Heart right ventricle (tissue), 16 donors: ENCODE measurements around the gene MC5R. TPM values are rescaled to one million over a fixed set of nuclear protein-coding genes. Genes with fewer than 3 reads are reported as not detected.
A peak's percentile ranks its signal among the peaks of the same experiment; 100 is the strongest.

Experiments used
- ATAC-seq, 8 donors: fragments of 200-7000 bp; cut with Tn5 transposase; one replicate each; pipeline ENCODE4 v1.9.1; 2020; ENCODE audit warnings: mild to moderate bottlenecking in 8 of 8, moderate library complexity in 8 of 8, moderate number of reproducible peaks in 1 of 8
- DNase-seq, 2 donors: peaks; one replicate each; pipeline ENCODE4 v3.0.0-alpha.2; 2020
- H3K27ac ChIP-seq, 10 donors: fragments of 200-600 bp; sonication (generic) in 2 of 10; one replicate each; pipeline versions ENCODE4 v1.5.0 to v1.8.0; 2020 to 2022; ENCODE audit warnings: mild to moderate bottlenecking in 3 of 10
- H3K27me3 ChIP-seq, 7 donors: fragments of 200-600 bp; one replicate each; pipeline ENCODE4 v1.8.0; 2021 to 2022; ENCODE audit warnings: mild to moderate bottlenecking in 2 of 7
- H3K36me3 ChIP-seq, 9 donors: fragments of 200-600 bp; sonication (generic) in 1 of 9; one replicate each; pipeline versions ENCODE4 v1.5.0 to v1.8.0; 2020 to 2022; ENCODE audit warnings: mild to moderate bottlenecking in 2 of 9
- H3K4me1 ChIP-seq, 9 donors: fragments of 200-600 bp; sonication (generic) in 1 of 9; one replicate each; pipeline versions ENCODE4 v1.5.0 to v1.8.0; 2020 to 2022; ENCODE audit warnings: mild to moderate bottlenecking in 4 of 9
- H3K4me3 ChIP-seq, 10 donors: fragments of 200-600 bp; sonication (generic) in 2 of 10; one replicate each; pipeline versions ENCODE4 v1.5.0 to v1.8.0; 2020 to 2022; ENCODE audit warnings: mild to moderate bottlenecking in 7 of 10, moderate library complexity in 2 of 10
- H3K9me3 ChIP-seq, 11 donors: fragments of 200-600 bp in 10 of 11; sonication (generic) in 2 of 11; one replicate each; pipeline versions ENCODE4 v1.5.0 to v1.8.0; 2013 to 2022; ENCODE audit warnings: mild to moderate bottlenecking in 2 of 11, control low read depth in 1 of 11, moderate library complexity in 1 of 11
- CTCF ChIP-seq, 9 donors: fragments of 200-600 bp; sonication (generic) in 2 of 9; IDR thresholded peaks; one replicate each; pipeline versions ENCODE4 v1.5.0 to v1.8.0; 2021 to 2022; ENCODE audit warnings: antibody characterized with exemption in 9 of 9, mild to moderate bottlenecking in 5 of 9, moderate library complexity in 1 of 9
- WGBS, 2 donors: extraction: QIAGEN DNeasy Blood & Tissue Kit; methylation state at CpG; one replicate each; pipeline ENCODE4 v1.1.7; 2013; ENCODE audit warnings: inconsistent platforms in 1 of 2; 5-methylcytosine and 5-hydroxymethylcytosine counted together
- intact Hi-C, 10 donors: fragments of 100-400 bp; cut with DNase I; formaldehyde crosslinking; loops; one replicate each; pipeline versions ENCODE4 v1.11.1 to v1.14.2; 2022
- long read RNA-seq, 3 donors: library from polyadenylated mRNA; unstranded; transcript quantifications; one replicate each; pipeline ENCODE4 v2.0.0, GENCODE V29; 2020 to 2021
- polyA plus RNA-seq, 2 donors: library from polyadenylated mRNA; stranded (reverse); fragments of 200-250 nt; gene quantifications; one replicate each; pipeline ENCODE4 v1.2.3, GENCODE V29; 2013
- total RNA-seq, 10 donors: library from RNA; stranded (reverse); fragmentation: NEBNext Ultra II Directional in 3 of 10; extraction: Animal tissue kit (Norgen Biotek cat#: 25700) in 3 of 10; gene quantifications; one replicate each; pipeline versions ENCODE4 v1.2.1 to v1.2.4, GENCODE V29; 2021 to 2023
- donor health status: Arrhythmogenic right ventricular cardiomyopathy.
- donor health status: ischemic (EF 13 %, LVEDD 7.1; RV severe dilation, severe dysfunction).
- donor health status: healthy with polysubstance abuse.
- donor health status: DM: no; HTN: yes; CAD: no.
- donor health status: DM: no; HTN: no; CAD: no.
- donor health status: ischemic (EF 25% LVEDD 6.9; RV normal size, moderate dysfunction).
- donor health status: ischemic (EF 25% LVEDD 5.7; RV mildly dilated, moderate dysfunction).
- donor health status: healthy.
- donor health status: DM: yes; HTN: yes; CAD: no.
- donor health status: Ischemic cardiomyopathy.
- donor health status: ischemic (EF 35%, LVEDD 5.7; RV mildly dilated, moderate dysfunction).
- donor health status: nonischemic (EF 11% LVEDD 7.7; RV severe dilation, severe dysfunction).
- donor health status: DM: yes; HTN: yes; CAD: no.
- donor health status: PGD.
- donor health status: ischemic (EF 29% LVEDD 5.4; RV normal size, mild dysfunction).
- donor health status: nonischemic (EF 23%, LVEDD 6.1; RV moderate dilation, normal function).

MC5R gene
- total RNA-seq (not detected), polyA plus RNA-seq (not detected)
- long read RNA-seq, donor 1: 0 reads
- long read RNA-seq, donor 2: 0 reads
- long read RNA-seq, donor 3: 0 reads

- DNase-seq: peak; percentile 32 to 70
Observed at GRCh38 chr18:13823707-13824395, at the start of gene MC5R. MC5R (plus strand) TSS chr18:13824149; CDS start chr18:13825766, 1,617 bp downstream.

GRCh38 chr18:13775058-13775457, 48.9 kb upstream of the MC5R start:
- Histone ChIP-seq H3K27ac (no peak overlapping the region), H3K4me1 (no peaks in the 10 kb centered on the region), H3K36me3 (no peaks in the 10 kb centered on the region), H3K4me3 (no peak overlapping the region), H3K27me3 (no peaks in the 10 kb centered on the region), H3K9me3 (peaks cover 0 to 15% (median 0%) of the 10 kb centered on the region in 11 donors)
- DNase-seq (no peak), ATAC-seq (no peak)
- TF ChIP-seq CTCF (IDR thresholded peaks at IDR 0.05): no peak
- intact Hi-C loops: no loop called here
- WGBS, 2 donors: 73 to 74% methylated on average over 3 of the region's 3 CpGs

More at GRCh38 chr18:13823707-13824395, at the start of gene MC5R:
- intact Hi-C loops: loop anchor here in 8 of 10 donors (1.0 to 10.0 kb wide), 5 partner anchors 261 to 571 kb away; no protein-coding TSS in a partner anchor
- H3K27me3 ChIP-seq: peaks cover 3 to 58% (median 50%) of the 10 kb centered on the region in 7 donors
- H3K4me1 ChIP-seq: peaks cover 0 to 4% (median 0%) of the 10 kb centered on the region in 9 donors
- peak; percentile 70 to 87 (median 81) for TF ChIP-seq CTCF (IDR thresholded peaks at IDR 0.05)
- no peaks in the 10 kb centered on the region for H3K9me3 ChIP-seq
- peak within 1 kb of the TSS; percentile 32 to 57 (median 46) for H3K4me3 ChIP-seq
- WGBS, 2 donors: 4% methylated on average over 54 of the region's 54 CpGs
- no peak within 1 kb of the TSS for H3K27ac ChIP-seq
- no peaks in the 10 kb centered on the region for H3K36me3 ChIP-seq
- peak; percentile 75 to 96 (median 84) for ATAC-seq

DNA sequence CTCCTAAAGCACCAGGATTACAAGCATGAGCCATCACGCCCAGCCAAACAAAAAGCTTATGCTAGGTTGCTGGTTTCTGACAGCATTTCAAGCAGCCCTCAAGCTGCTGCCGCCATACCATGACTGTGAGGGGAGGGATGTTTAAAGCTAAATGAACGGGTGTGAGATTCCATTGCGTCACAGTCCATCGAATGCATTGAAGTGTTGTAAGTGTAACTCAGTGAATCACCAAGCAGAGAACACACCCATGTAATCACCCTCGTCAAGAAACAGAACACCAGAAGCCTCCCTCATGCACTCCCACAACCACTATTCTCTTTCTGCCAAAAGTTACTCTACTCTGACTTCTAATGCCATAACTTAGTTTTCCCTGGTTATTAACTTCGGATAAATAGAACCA, 32.8 kb upstream of the MC5R start:
- H3K36me3 ChIP-seq: no peaks in the 10 kb centered on the region
- H3K4me3 ChIP-seq: no peak overlapping the region
- ATAC-seq (no peak), DNase-seq (no peak)
- no peak overlapping the region for H3K27ac ChIP-seq
- intact Hi-C loops: loop anchor here in 1 of 10 donors (10.0 kb wide), 1 partner anchor 64 kb away; no protein-coding TSS in a partner anchor
- no peaks in the 10 kb centered on the region for H3K4me1 ChIP-seq
- H3K9me3 ChIP-seq: peaks cover 0 to 17% (median 0%) of the 10 kb centered on the region in 11 donors
- WGBS, 2 donors: 69 to 72% methylated on average over 7 of the region's 7 CpGs
- TF ChIP-seq CTCF (IDR thresholded peaks at IDR 0.05): no peak
- H3K27me3 ChIP-seq: no peaks in the 10 kb centered on the region

GRCh38 chr18:13793819-13794218, 30.1 kb upstream of the MC5R start:
- Histone ChIP-seq H3K36me3 (no peaks in the 10 kb centered on the region), H3K4me3 (no peak overlapping the region), H3K9me3 (peaks cover 0 to 7% (median 0%) of the 10 kb centered on the region in 11 donors), H3K27me3 (peaks cover 0 to 5% (median 0%) of the 10 kb centered on the region in 7 donors), H3K4me1 (peaks cover 0 to 11% (median 0%) of the 10 kb centered on the region in 9 donors), H3K27ac (no peak overlapping the region)
- intact Hi-C loops: loop anchor here in 1 of 10 donors (10.0 kb wide), 1 partner anchor 61 kb away; no protein-coding TSS in a partner anchor
- peak in 1 of 9 donors; percentile 8 for TF ChIP-seq CTCF (IDR thresholded peaks at IDR 0.05)
- ATAC-seq (no peak), DNase-seq (no peak)
- WGBS, 2 donors: 44 to 50% methylated on average over 7 of the region's 7 CpGs
